GM12892 (cell line): ENCODE data around the gene BPIFB2.

Experiments used
- DNase-seq: peaks from one replicate; pipeline ENCODE4 v3.0.0; 2011; ENCODE audit not compliant: insufficient read length
- FAIRE-seq: peaks from 2 replicates; lab custom pipeline; 2011; peaks lifted over from hg19 to GRCh38; lab: Jason Lieb, UNC
- POLR2A ChIP-seq: IDR thresholded peaks from 2 replicates; pipeline ENCODE4 v1.6.1; 2011; ENCODE audit warnings: low read depth, low read length, control low read depth
- POLR2AphosphoS5 ChIP-seq: IDR thresholded peaks from 2 replicates; pipeline ENCODE4 v1.6.1; 2011; ENCODE audit warnings: low read depth, low read length, control low read depth
- TAF1 ChIP-seq: IDR thresholded peaks from 2 replicates; pipeline ENCODE4 v1.6.1; 2011; ENCODE audit warnings: low read depth, mild to moderate bottlenecking, control low read depth, low read length, borderline replicate concordance

The BPIFB2 gene

DNA sequence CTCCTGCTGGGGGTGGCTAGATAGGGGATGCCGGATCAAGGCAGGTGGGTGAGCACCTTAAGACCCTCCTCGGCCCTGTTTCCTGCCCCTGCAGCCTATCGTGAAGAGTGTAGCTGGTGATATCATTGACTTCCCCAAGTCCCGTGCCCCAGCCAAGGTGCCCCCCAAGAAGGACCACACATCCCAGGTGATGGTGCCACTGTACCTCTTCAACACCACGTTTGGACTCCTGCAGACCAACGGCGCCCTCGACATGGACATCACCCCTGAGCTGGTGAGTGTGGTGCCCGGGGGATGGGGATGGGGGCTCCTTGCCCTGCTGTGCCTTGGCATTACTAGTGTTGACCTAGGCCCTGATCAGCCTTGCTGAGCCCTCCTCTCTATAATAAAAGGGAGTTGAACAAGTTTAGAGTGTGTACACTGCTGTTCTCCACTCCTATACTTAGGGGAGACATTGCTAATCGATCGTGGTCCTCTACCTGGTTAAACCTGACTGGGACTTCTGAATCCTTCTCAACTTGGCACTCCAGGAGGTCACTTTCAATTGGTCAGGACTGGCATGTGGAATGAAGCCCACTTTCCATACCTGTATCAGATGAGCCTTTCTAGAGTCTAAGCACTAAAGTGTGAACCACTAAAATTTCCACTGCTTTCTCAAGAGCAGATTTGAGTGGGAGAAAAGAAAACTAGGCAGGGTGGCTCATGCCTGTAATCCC is 57.2 kb downstream of the BPIFB2 start:
- TF ChIP-seq POLR2A (no peak), POLR2AphosphoS5 (no peak), TAF1 (no peak)
- FAIRE-seq (no peak), DNase-seq (no peak)

DNA sequence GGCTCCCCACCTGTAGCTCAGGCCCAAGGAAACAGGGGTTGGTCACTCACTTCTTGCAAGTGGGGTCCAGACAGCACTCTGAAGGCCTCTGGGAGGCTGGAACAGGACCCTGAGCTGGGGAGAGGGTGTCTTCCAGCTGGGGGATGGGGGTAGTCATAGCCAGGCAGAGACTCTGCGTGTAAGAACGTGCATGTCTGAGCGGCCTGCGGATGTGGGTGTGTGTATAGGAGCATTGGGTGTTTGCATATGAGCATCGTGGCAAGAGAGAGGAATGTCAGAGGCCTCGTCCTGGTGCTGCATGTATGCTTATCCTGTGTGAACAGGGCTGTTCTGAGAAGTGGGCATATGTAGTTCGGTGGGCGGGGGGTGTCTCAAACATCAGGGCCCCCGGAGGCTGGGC is 58.3 kb downstream of the BPIFB2 start:
- TF ChIP-seq TAF1 (no peak), POLR2AphosphoS5 (no peak)
- no peak for FAIRE-seq
- DNase-seq = no peak

DNA sequence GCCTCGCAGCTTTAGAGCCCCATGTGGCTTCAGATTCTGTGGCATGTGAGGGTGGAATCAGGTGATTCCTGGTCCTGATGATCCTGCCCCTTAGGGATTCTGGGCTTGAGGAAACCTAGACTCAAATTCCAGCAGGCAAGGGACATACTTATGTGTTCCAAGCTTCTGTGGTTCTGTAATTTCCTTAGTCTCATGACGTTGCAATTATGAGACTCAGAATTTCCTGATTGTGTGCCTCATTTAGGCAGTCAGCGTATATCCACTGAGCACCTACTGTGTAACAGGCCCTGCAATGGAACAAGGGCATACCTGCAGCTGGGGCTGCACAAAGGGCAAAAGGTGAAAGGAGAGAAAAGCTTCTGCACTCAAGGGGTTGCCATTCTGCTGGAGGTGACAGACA is 60.3 kb downstream of the BPIFB2 start:
- TF ChIP-seq TAF1 = no peak
- TF ChIP-seq POLR2A = no peak
- TF ChIP-seq POLR2AphosphoS5 = no peak
- FAIRE-seq = no peak

DNA sequence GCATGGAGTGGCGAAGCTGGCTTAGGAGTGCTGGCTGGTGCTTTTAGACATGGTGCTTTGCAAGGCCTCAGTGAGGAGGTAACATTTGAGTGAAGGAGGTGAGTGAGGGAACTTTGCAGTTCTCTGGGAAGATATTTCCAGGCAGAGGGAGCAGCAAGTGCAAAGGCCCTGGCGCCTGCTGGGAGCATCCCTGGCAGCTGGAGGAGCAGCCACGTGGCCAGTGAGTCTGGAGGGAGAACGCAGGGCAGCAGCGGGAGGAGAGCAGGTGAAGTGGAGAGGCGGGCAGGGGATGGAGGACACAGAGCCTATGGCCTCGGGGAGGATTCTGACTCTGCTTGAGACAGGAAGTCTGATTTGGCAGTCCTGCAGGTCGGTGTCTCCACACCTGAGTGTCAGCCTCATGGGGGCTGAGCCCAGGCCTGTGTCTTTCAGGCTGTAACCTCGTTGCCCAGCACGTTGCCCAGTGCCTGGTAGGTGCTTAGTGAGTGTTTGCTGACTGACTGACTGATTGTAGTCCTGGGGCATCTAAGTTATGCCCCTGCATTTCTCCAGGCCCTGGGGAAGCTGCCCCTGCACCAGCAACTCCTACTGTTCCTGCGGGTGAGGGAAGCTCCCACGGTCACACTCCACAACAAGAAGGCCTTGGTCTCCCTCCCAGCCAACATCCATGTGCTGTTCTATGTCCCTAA is 60.9 kb downstream of the BPIFB2 start:
- FAIRE-seq (no peak), DNase-seq (no peak)
- TF ChIP-seq TAF1 (no peak), POLR2A (no peak), POLR2AphosphoS5 (no peak)

More for the DNA sequence above, 60.3 kb downstream of the BPIFB2 start:
- DNase-seq = no peak

DNA sequence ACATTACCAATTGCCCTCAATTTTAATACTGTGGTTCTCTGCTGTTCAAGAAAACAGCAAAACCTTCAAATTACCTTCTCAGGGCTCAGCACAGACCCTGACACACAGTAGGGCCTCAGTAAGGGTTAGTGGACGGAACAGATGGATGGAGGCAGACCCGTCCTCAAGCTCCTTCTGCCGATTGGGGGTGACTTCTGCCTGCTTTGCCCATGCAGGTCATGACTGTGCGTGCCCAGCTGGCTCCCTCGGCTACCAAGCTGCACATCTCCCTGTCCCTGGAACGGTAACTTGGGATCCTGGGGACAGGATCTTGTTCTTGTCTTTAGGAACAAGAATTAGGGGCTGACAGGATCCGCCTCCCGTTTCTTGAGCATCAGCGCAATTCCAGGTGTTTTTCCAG is 62.2 kb downstream of the BPIFB2 start:
- DNase-seq (no peak), FAIRE-seq (no peak)
- TF ChIP-seq POLR2A (no peak), POLR2AphosphoS5 (no peak), TAF1 (no peak)

DNA sequence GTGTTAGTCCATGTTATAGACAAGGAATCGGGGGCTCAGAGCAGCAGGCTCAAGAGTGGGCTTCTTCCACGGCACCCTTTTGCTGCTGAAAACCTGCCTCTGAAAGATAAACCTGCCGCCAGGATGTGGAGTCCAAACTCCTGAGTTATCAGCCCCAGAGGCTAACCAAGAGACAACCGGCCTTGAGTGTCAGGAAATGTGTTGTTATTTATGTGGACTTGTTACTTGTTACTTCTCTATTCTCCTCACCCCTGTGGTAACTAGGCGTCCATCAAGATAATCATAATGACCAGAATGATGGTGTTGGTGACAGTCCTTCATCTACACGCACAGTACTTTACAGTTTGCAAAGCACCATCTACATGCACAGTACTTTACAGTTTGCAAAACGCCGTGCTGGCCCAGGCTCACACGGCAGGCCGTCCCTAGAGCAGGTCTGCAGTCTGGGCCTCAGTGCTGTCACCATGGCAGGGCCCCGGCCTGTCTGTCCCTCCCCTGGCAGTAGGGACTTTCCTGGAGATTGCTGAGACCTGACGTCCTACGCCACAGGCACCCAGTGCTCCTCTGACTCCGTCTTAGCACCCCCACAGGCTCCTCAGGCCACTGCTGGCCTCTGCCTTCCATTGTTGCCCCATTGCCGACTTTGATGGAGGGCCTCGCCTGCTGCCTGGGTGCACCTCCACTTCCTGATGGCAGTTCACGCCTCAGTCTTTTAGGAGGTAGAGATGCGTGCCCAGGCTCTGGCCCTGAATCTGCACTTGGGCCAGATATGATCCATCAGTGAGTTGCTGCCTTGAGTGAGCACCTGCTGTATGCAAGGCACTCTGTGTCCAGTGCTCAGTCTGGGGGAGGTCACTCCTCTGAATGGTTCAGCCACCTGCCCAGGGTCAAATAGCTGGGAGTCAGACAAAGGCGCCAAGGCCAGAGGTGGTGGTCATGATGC is 62.9 kb downstream of the BPIFB2 start:
- FAIRE-seq (no peak), DNase-seq (no peak)
- TF ChIP-seq POLR2AphosphoS5 (no peak), POLR2A (no peak), TAF1 (no peak)

DNA sequence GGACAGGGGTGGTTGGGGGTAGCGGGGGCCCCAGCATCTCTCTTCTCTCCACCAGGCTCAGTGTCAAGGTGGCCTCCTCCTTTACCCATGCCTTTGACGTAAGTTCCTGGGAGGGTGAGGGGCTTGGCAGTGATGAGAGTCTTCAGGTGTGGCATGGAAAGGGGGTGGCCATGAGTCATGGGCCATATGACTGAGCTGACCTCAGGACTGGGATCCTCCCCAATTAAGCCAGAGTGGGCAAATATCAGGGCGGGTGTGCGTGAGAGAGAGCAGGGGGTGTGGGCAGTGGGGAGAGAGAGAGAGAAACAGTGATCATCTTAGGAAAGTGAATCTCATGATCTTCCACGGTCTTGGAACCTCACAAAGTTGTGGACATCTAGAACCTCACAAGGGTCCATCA is 63.7 kb downstream of the BPIFB2 start:
- FAIRE-seq = no peak
- no peak for TF ChIP-seq POLR2A
- no peak for TF ChIP-seq TAF1
- no peak for TF ChIP-seq POLR2AphosphoS5
- no peak for DNase-seq

DNA sequence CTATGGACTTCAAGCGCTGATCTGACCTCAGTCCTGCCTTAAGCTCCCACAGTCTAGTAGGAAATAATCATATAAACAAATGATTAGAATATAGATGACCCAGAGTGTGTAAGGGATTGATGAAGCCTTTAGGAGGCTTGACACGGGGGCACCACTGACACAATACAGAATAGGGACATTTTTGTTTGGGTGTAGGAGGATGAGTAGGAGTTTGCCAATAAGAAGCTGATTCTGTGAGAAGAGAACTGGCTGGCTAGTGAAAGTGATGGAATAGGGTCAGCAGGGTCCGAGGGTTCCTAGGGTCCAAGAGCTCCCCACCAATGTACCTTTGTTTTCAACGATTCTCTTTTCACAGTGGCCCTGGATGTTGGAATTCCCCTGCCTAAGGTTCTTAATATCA is 64.9 kb downstream of the BPIFB2 start:
- TF ChIP-seq POLR2A (no peak), TAF1 (no peak), POLR2AphosphoS5 (no peak)
- no peak for FAIRE-seq

DNA sequence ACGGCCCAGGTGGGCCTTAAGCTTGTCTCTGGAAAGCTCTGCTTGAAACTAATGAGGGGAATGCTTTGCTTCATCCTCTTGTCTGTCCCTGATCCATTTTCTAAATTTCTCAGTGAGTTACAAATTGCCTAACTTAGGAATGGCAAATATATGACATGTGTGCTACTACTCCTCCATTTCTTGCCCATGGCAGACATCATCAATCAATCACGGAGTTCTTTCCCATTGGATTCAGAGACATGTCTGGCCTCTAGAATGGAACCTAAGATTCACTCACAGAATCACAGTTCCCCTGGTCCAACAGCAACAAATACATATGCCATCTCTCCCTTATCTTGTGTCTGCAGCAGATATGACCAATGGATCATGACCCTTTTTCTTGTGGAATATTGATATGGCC is 65.3 kb downstream of the BPIFB2 start:
- TF ChIP-seq POLR2AphosphoS5 = no peak
- no peak for TF ChIP-seq POLR2A
- TF ChIP-seq TAF1 = no peak
- DNase-seq = no peak
- FAIRE-seq = no peak

More for the DNA sequence above, 64.9 kb downstream of the BPIFB2 start:
- DNase-seq = no peak
